Measurements from ENCODE around the gene AUH. TPM values are rescaled to one million over a fixed set of nuclear protein-coding genes. Genes with fewer than 3 reads are reported as not detected.

The AUH gene, protein sequence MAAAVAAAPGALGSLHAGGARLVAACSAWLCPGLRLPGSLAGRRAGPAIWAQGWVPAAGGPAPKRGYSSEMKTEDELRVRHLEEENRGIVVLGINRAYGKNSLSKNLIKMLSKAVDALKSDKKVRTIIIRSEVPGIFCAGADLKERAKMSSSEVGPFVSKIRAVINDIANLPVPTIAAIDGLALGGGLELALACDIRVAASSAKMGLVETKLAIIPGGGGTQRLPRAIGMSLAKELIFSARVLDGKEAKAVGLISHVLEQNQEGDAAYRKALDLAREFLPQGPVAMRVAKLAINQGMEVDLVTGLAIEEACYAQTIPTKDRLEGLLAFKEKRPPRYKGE
- total RNA-seq (ENCODE audit: low replicate concordance), result 19.6 and 69.4 TPM in 2 replicates

DNA sequence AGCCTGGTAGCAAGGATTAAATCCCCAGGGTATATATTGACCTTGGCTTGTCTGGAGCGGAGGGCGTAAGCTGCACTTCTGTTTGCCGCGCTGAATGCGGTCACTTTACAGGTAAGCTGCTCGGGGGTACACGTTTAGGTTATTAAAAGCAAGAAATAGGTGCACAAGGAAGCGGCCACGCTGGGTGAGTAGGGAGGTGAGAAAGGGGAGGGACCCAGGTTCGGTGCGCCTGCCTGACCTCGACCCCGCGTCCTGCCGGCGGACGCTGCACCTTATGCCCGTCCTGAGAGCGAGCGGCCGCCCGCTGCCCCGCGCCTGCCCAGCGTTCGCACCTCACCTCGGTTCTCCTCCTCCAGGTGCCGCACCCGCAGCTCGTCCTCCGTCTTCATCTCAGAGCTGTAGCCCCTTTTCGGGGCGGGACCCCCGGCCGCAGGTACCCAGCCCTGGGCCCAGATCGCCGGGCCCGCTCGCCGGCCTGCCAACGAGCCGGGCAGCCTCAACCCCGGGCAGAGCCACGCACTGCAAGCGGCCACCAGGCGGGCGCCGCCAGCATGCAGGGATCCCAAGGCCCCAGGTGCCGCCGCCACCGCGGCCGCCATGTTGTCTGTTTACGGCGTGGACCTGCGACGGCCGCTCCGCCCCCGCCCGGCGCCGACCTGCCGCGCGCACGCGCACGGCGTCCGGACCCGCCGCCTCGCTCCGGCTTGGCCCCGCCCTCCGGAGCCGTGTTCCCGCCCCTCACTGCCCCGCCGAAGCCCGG lies at the start of gene AUH:
TSS of gene AUH (minus strand) at position 628 of the 760 bp plus-strand sequence. CDS start at position 599, 29 bp downstream.
- TF ChIP-seq, protein P1, sequence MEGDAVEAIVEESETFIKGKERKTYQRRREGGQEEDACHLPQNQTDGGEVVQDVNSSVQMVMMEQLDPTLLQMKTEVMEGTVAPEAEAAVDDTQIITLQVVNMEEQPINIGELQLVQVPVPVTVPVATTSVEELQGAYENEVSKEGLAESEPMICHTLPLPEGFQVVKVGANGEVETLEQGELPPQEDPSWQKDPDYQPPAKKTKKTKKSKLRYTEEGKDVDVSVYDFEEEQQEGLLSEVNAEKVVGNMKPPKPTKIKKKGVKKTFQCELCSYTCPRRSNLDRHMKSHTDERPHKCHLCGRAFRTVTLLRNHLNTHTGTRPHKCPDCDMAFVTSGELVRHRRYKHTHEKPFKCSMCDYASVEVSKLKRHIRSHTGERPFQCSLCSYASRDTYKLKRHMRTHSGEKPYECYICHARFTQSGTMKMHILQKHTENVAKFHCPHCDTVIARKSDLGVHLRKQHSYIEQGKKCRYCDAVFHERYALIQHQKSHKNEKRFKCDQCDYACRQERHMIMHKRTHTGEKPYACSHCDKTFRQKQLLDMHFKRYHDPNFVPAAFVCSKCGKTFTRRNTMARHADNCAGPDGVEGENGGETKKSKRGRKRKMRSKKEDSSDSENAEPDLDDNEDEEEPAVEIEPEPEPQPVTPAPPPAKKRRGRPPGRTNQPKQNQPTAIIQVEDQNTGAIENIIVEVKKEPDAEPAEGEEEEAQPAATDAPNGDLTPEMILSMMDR (IDR thresholded peaks at IDR 0.05; ENCODE audit: insufficient read depth, low read length), result no peak
- peak; percentile 69 for DNase-seq (ENCODE audit: low read depth)
- H3K4me3 ChIP-seq (ENCODE audit: low read depth, low read length), result peak within 1 kb of the TSS; percentile 94

DNA sequence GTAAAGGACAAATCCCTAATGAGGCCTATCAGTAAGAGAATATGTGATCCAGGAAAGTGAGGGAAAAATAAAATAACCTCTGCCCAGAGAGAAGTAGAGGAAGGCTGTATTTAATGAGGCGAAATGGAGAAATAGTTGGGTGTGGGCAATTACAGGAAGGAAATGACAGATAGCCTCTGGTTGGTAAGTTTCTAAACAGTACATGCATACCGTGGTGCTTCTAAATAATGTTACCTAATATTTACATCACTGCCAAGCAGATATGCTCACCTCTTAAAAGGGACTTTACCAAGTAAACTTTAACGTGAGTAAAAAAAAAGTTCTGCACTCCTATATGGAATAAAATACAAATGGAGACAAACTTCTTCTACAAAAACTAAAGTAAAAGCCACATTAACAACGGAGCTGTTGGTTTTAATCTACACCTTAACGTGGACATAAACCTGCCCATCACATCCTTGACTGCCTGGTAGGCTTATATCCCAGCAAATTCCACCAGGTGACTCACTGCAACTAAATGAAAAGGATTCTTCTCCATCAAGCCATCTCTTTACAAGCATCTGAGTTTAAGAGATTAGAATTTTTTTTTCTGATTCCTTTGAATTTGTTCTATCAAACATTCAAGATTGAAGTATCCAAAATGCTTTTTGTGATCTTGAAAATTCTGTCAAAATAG lies 49.5 kb upstream of the AUH start:
- peak; percentile 23 for DNase-seq (ENCODE audit: low read depth)
- TF ChIP-seq, protein P1 (IDR thresholded peaks at IDR 0.05; ENCODE audit: insufficient read depth, low read length), result no peak
- H3K4me3 ChIP-seq (ENCODE audit: low read depth, low read length), result no peak overlapping the region

DNA sequence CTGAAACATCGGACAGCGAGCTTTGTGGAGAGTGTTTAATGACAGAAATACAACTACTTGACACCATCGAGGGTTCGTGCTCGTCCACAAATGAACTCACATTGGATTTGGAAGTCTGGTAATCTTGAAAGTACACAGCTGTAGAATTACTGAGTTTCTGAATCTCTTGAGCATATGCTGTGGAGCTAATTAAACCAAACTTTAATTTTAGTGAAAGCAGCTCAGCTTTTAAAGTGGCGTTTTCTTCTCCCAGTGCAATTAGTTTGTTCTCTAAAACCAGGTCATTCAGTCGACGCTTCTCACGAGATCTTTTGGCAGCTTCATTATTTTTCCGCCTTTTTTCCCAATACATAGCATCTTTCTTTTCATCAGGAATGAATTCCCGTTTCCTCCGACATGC lies 48.4 kb upstream of the AUH start:
- no peak for DNase-seq (ENCODE audit: low read depth)
- TF ChIP-seq, protein P1 (IDR thresholded peaks at IDR 0.05; ENCODE audit: insufficient read depth, low read length), result no peak
- no peak overlapping the region for H3K4me3 ChIP-seq (ENCODE audit: low read depth, low read length)

DNA sequence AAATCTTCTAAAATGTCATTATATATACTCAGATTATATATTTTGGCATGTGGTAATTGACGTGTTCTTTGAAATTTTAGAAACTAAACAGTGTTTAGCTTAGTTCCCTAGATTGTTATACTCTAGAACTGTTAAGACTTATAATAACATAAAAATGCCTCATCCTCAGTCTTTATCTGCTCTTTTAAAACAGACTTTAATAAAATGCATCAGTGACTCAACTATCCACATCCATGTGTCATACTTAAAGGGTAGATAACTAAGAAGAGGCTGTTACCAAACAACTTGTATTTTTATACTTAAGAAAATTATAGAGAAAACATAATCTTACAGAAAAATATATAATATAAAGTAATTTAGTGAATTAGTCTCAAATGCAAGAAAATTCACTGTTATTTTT lies 46.8 kb upstream of the AUH start:
- TF ChIP-seq, protein P1 (IDR thresholded peaks at IDR 0.05; ENCODE audit: insufficient read depth, low read length), result no peak
- peak; percentile 55 for DNase-seq (ENCODE audit: low read depth)
- H3K4me3 ChIP-seq (ENCODE audit: low read depth, low read length), result no peak overlapping the region

DNA sequence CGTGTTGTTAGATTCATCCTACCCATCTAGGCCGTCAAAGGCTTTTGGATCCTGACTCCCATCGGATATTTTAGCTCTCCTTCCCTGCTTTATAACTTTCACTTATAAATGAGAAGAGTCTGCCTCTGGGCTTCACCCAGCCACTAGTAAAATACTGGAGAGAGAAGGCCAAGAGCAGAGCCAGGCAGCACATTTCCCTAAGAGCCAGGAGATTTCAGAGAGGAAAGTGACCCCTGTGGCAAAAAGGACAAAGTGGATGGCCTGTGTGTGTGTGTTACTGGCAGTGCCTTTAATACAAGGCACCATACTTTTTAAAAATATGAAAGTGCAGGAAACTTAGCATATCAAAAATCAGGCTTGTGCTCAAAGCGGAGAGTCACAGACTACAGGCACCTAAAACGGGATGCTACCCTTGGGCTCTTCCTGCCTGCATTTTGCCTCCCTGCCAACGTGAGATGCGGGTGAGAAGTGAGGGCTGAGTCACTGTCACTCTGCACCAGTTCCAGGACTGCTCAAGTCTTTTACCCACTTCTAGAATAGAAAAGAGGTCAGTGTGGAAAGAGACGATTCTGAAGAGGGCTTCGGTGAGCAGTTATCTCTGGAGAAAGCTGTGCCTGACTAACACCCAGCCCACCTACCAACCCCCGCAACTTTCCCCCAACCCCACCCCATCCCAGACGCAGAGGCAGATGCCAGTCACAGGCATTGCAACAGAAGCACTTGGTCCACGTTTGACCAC lies 46.0 kb upstream of the AUH start:
- no peak for DNase-seq (ENCODE audit: low read depth)
- TF ChIP-seq, protein P1 (IDR thresholded peaks at IDR 0.05; ENCODE audit: insufficient read depth, low read length), result no peak
- no peak overlapping the region for H3K4me3 ChIP-seq (ENCODE audit: low read depth, low read length)
